Right forelimb (tissue), 1 donor: Measurements from ENCODE around the gene RPH3AL.
"Not testable (repeated sequence)": the region's sequence is repeated elsewhere in the genome, so short reads cannot be mapped to it uniquely, and the experiment has no call there.

ENCODE experiments used
- DNase-seq: peaks from one replicate; pipeline ENCODE4 v3.0.0-alpha.2; 2018

Gene RPH3AL

DNA sequence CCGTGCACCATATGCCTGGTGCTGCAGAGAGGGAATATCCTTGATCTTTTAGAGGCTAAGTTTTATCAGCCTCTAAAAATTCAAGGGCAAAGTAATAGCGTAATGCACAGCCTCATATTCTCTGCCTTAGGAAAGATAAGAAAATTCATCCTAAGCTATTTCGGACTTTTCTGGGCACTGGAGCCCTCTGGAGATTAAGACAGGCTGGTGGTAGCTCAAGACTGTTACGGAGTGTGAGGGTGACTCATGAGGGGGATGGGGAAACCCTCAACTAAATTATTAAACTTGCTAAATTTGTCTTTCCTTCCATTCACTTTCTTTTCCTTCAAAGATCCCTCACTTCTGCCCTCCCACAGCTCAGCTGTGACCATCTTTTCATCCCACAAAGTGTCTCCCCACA, 73.3 kb downstream of the RPH3AL start:
- DNase-seq = no peak

DNA sequence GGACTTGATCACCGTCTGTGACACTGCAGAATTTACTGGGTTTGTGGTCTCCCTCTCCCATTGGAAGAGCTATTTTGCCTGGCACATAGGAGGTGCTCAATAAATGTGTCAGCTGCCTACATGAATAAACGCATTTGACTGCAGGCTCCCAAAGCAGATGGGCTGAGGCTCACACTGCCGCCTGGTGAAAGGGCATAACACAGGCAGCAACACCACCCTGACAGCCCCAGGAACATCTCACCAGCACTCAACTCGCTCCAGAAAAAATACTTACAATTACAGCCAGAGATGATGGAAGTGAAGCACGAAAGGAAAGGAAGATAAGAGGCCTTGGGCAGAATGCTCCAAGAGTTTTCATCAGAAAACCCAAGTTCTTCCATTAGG, 73.9 kb downstream of the RPH3AL start:
- DNase-seq = no peak

DNA sequence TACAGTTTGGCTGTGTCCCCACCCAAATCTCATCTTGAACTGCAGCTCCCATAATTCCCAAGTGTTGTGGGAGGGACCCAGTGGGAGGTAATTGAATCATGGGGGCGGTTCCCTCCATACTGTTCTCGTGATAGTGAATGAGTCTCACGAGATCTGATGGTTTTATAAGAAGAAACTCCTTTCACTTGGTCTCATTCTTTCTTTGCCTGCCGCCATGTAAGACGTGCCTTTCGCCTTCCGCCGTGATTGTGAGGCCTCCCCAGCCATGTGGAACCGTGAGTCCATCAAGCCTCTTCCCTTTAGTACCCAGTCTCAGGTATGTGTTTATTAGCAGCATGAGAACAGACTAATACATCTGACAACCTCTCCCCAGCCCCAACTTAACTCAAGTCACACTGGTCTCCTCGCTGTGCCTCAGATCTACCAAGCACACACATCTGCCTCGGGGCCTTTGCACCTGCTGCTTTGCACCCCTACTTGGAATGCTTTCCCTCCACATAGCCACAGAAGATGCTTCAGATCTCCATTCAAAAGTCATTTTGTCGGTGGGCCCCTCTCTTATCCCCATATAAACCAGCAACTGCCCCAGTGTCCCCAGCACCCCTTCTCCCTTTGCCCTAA, 74.4 kb downstream of the RPH3AL start:
- DNase-seq = no peak

DNA sequence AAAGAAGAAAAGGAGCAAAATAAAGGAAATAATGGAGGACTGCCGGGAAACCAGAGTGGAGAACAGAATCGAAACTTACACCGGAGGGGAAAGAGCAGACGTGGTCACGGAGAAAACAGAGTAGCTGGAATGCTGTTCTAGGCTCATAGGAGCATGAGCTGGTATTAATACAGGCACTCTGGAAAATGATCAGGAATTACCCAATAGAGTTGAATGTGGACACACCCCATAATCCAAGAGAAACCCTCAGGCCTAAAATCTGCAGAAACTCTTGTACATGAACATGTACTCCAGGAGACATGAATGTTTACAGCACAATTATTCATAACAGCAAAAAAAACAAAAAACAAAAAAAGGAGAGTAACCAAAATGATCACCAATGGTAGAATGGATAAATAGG, 77.7 kb downstream of the RPH3AL start:
- no peak for DNase-seq

DNA sequence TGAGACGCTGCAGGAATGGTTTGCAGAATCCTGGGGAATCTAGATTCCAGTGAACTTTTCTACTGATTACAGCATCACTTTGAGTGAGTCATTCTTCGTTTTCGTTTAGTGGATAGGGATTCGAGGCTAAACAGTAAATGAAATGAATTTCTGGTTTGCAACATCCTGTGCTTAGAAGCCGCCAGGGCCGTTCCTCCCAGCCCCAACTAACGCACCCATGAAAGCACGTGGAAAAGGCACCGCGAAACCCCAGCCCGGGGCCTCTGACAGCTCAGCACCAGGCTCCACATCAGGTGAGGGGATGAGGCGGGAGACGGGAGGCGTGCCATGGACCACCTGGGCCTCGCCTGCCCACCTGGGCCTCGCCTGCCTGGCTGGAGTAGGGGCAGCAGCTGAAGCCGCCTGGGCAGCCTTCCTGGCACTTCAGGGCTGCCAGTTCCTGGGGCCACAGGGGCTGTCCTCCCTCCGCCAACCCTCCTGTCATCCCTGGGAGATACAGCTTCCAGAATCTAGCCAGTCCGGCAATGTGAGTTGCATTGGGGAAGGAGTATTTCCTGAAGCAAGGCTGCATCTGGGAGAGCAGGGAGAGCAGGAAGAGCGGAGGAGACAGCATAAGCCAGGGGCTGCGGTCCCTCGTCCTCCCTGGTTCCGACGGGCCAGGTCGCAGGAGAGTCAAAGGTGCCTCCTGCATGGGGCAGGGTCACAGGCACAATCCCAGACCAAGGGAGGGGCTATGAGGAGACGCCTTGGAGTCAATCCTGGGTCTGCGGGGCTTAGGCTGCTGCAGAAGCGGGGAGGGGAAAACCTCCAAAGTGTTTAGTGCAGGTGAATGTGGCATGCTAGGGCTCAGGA, 78.4 kb downstream of the RPH3AL start:
- no peak for DNase-seq

DNA sequence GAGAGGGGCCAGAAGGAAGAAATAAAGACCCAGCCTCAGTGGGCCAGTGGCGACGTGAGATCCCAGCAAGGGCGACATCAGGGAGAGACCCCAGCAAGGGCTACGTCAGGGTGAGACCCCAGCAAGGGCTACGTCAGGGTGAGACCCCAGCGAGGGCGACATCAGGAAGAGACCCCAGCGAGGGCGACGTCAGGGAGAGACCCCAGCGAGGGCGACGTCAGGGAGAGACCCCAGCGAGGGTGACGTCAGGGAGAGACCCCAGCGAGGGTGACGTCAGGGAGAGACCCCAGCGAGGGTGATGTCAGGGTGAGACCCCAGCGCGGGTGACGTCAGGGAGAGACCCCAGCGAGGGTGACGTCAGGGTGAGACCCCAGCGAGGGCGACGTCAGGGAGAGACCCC, 79.8 kb downstream of the RPH3AL start:
- not testable (repeated sequence) for DNase-seq

- DNase-seq = not testable (repeated sequence)
These were observed 80.5 kb downstream of the RPH3AL start for GRCh38 chr17:271928-272623.

GRCh38 chr17:269616-270514, 82.7 kb downstream of the RPH3AL start:
- no peak for DNase-seq

DNA sequence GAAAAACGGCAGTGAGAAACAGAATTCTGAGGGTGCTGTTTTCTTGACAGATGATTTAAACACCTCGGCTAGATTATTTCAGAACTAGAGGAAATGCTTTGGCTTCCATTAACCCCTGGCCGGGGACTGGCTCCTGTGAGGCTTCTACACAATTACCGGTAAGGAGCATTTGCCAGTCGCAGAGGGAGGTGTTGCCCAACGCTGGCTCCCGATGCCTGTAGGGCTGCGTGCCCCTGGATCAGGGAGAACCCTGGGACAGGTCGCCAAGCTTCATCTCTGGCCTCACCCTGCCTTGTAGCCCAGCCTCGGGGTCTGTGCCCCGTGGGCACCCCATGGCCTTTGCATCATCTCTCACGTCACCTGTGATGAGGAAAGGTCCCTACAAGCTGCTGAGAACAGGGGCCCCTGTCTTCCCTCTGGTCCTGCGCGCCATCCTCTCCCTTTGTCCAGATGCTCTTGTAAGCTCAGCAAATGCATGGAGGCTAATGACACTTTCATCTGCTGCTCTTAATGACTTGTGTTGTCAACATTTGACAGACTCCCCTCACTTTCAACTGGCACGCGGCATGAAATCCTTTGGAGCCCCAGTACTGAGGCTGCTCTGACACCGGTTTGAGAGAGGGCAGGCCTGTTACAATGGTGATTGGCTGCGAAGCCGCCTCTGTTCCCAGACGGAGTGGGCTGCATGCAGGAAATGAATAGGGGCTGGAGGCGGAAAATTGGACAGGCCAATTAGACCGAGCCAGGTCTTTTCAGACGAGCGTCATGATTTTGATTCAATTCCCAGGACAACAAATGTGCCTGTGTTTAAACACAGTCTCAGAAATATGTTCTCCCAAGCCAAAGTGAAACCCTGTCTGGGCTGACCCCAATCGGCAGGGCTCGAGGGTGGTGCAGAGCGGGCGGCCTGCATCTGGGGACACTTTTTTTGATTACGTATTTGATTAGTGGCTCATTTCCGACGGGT, 85.6 kb downstream of the RPH3AL start:
- peak; percentile 63 for DNase-seq

- DNase-seq = no peak
These were observed 86.4 kb downstream of the RPH3AL start for GRCh38 chr17:266219-266618.

DNA sequence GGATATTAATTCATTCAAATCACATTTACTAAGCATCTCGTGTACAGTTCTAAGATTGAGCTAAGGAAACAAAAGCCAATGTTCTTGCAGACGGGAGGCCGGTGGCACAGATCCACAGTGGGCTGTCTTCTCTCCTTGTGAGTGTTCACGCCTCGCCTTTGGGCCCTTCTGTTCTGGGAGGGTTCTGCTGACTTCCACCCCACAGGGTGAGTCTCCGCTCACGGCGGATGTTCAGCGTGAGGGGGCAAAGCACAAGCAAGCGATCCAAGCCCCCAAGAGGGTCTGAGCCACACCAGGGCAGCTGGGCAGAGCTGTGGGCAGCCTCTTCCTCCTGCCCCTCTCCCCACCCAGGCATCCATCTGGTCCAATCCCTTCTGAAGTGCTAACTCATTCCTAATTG, 86.9 kb downstream of the RPH3AL start:
- DNase-seq = no peak

DNA sequence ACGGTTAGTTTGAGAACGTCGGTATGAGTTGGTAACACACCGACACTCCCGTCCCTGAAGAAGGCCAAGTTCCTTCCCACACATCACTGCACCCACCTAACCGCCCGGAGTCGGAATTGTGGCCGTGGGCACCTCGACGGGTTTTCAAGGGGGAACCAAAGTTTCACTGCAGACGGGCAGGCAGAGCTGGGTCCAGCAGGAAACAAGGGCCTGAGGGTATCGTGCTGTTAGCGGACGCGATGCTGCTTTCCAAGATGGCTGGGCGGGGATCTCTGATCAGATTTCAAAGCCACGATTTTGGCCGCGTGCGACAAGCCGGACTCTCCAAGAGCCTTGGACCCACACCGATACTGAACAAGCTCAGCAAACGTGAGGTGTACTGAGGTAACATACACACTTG, 88.8 kb downstream of the RPH3AL start:
- DNase-seq = no peak

GRCh38 chr17:263271-263670, 89.3 kb downstream of the RPH3AL start:
- DNase-seq = no peak

DNA sequence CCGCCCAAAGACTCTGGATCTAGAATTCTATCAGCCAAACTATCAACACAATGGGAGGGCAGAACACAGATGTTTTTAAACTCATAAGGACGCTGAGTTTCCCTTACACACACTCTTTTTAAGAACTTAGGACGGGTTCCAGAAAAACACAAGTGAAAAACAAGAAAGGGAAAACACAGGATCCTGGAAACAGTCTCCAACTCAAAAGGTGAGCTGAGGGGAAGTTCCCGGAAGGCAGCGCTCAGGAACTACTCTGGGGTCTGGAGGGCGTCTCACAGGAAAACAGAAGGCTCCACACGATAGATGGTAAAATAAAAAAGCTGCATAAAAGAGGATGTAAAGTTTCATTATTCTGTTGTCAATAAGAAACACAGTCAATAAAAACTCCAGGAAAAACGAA, 91.0 kb downstream of the RPH3AL start:
- DNase-seq = no peak

GRCh38 chr17:260944-261343, 91.7 kb downstream of the RPH3AL start:
- no peak for DNase-seq

GRCh38 chr17:260031-260791, 92.4 kb downstream of the RPH3AL start:
- DNase-seq = no peak

GRCh38 chr17:259341-259976, 93.1 kb downstream of the RPH3AL start:
- no peak for DNase-seq

DNA sequence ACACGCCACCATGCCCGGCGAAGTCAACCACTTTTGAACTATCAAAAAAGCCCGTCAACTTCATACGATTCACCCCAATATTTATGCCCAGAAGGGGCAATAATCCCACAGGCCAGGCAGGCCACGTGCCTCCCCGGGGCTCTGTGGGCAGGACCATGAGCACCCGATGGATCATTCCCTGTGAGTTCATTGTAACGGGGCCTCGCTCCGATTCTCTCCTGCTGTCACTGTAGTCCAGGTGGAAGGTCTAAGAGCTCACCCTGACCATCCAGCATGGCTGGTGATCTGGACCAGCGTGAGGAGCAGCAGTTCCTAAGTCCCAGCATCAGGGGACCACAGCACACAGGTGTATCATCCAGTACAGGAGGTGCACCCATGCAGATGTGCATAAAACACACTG, 93.7 kb downstream of the RPH3AL start:
- no peak for DNase-seq

GRCh38 chr17:258045-258734, 94.4 kb downstream of the RPH3AL start:
- no peak for DNase-seq
